Measurements from ENCODE around the gene IL1RAPL1.
"Not testable (repeated sequence)": the region's sequence is repeated elsewhere in the genome, so short reads cannot be mapped to it uniquely, and the experiment has no call there.

IL1RAPL1 gene

DNA sequence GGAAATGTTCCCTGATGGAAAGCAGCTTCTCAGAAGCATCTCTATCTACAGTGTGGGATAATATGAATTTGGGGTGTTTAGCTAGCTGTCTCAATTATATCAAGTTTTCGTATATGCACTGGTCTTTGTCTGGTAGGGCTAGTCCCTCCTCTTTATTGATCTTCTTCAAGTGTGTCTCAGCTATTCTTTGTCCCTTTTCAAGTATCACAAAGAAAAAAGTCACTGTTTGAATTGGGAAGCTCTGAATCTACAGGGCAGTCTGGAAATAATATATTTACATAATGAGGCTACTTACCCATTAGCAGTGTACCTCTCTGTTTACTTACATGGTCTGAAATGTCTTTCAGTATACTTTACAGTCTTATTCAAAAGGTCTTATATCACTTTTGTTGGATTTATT lies 526.0 kb downstream of the IL1RAPL1 start:
- no peak overlapping the region for H3K27ac ChIP-seq (ENCODE audit: low read depth, low read length)
- H3K4me2 ChIP-seq (ENCODE audit: low read depth, low read length, poor library complexity, severe bottlenecking) = no peak overlapping the region
- TF ChIP-seq, protein P1, sequence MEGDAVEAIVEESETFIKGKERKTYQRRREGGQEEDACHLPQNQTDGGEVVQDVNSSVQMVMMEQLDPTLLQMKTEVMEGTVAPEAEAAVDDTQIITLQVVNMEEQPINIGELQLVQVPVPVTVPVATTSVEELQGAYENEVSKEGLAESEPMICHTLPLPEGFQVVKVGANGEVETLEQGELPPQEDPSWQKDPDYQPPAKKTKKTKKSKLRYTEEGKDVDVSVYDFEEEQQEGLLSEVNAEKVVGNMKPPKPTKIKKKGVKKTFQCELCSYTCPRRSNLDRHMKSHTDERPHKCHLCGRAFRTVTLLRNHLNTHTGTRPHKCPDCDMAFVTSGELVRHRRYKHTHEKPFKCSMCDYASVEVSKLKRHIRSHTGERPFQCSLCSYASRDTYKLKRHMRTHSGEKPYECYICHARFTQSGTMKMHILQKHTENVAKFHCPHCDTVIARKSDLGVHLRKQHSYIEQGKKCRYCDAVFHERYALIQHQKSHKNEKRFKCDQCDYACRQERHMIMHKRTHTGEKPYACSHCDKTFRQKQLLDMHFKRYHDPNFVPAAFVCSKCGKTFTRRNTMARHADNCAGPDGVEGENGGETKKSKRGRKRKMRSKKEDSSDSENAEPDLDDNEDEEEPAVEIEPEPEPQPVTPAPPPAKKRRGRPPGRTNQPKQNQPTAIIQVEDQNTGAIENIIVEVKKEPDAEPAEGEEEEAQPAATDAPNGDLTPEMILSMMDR (IDR thresholded peaks at IDR 0.05; ENCODE audit: insufficient read depth, low read length, poor library complexity, severe bottlenecking) = no peak
- TF ChIP-seq EZH2phosphoT487 (conservative IDR thresholded peaks at IDR 0.05; ENCODE audit: low read length) = no peak
- no peaks in the 10 kb centered on the region for H3K79me2 ChIP-seq (ENCODE audit: insufficient read depth, low read length)
- no peak overlapping the region for H3K9ac ChIP-seq (ENCODE audit: low read length)
- H2AFZ ChIP-seq (ENCODE audit: low read depth, low read length, severe bottlenecking) = no peak overlapping the region
- no peaks in the 10 kb centered on the region for H4K20me1 ChIP-seq (ENCODE audit: low read depth, low read length)
- no peak overlapping the region for H3K4me3 ChIP-seq (ENCODE audit: insufficient read depth, low read length, poor library complexity, severe bottlenecking)
- no peaks in the 10 kb centered on the region for H3K36me3 ChIP-seq (ENCODE audit: low read length)
- no peaks in the 10 kb centered on the region for H3K27me3 ChIP-seq (ENCODE audit: low read length)
- H3K9me3 ChIP-seq (ENCODE audit: insufficient read depth, low read length) = no peaks in the 10 kb centered on the region
- no peaks in the 10 kb centered on the region for H3K9me2 ChIP-seq (replicated peaks; ENCODE audit: insufficient read depth, low read length)
- no peaks in the 10 kb centered on the region for H3F3A ChIP-seq (ENCODE audit: insufficient read depth)

DNA sequence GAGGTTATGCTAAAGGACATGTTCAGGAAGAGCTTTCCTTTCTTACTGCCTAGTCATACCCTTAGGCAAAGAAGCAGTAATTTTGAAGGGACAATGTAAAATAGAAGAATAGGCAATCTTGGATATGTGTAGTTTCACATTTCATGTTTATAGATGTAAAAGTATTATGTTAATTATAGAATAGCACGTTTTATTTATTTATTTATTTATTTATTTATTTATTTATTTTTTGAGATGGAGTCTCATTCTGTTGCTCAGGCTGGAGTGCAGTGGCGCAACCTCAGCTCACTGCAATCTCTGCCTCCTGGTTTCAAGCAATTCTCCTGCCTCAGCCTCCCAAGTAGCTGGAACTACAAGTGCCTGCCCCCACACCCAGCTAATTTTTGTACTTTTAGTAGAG lies 535.6 kb downstream of the IL1RAPL1 start:
- H3K4me2 ChIP-seq (ENCODE audit: low read depth, low read length, poor library complexity, severe bottlenecking); H3K9me3 ChIP-seq (ENCODE audit: insufficient read depth, low read length); H3F3A ChIP-seq (ENCODE audit: insufficient read depth); H3K36me3 ChIP-seq (ENCODE audit: low read length); H3K9ac ChIP-seq (ENCODE audit: low read length); H2AFZ ChIP-seq (ENCODE audit: low read depth, low read length, severe bottlenecking); H3K27ac ChIP-seq (ENCODE audit: low read depth, low read length); H3K79me2 ChIP-seq (ENCODE audit: insufficient read depth, low read length); H3K9me2 ChIP-seq (replicated peaks; ENCODE audit: insufficient read depth, low read length); H4K20me1 ChIP-seq (ENCODE audit: low read depth, low read length); H3K4me3 ChIP-seq (ENCODE audit: insufficient read depth, low read length, poor library complexity, severe bottlenecking); H3K27me3 ChIP-seq (ENCODE audit: low read length): not testable (repeated sequence)

DNA sequence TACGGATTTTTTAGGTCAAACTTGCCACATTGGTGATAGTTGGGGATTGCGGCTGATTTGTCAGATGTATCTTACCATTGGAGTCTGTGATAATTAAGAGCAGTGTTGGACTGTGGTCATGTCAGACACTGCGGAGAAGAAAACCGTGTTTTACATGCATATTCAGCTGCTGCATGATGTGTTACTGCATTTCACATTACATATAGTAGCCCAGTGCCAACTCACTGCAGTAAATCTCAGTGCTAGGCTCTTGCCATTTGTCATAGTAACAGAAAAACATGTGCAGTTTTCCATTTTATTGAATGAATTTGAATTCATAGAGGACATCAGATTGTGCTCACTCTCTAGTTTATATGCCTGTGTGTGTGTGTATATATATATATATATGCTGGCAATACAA lies 543.7 kb downstream of the IL1RAPL1 start:
- no peaks in the 10 kb centered on the region for H3K79me2 ChIP-seq (ENCODE audit: insufficient read depth, low read length)
- H3K9me2 ChIP-seq (replicated peaks; ENCODE audit: insufficient read depth, low read length) = no peaks in the 10 kb centered on the region
- no peaks in the 10 kb centered on the region for H3K9me3 ChIP-seq (ENCODE audit: insufficient read depth, low read length)
- H2AFZ ChIP-seq (ENCODE audit: low read depth, low read length, severe bottlenecking) = no peak overlapping the region
- H3K4me2 ChIP-seq (ENCODE audit: low read depth, low read length, poor library complexity, severe bottlenecking) = no peak overlapping the region
- no peak overlapping the region for H3K9ac ChIP-seq (ENCODE audit: low read length)
- no peak overlapping the region for H3K27ac ChIP-seq (ENCODE audit: low read depth, low read length)
- TF ChIP-seq EZH2phosphoT487 (conservative IDR thresholded peaks at IDR 0.05; ENCODE audit: low read length) = no peak
- TF ChIP-seq, protein P1 (IDR thresholded peaks at IDR 0.05; ENCODE audit: insufficient read depth, low read length, poor library complexity, severe bottlenecking) = no peak
- H4K20me1 ChIP-seq (ENCODE audit: low read depth, low read length) = no peaks in the 10 kb centered on the region
- H3F3A ChIP-seq (ENCODE audit: insufficient read depth) = no peaks in the 10 kb centered on the region
- H3K36me3 ChIP-seq (ENCODE audit: low read length) = no peaks in the 10 kb centered on the region
- no peaks in the 10 kb centered on the region for H3K27me3 ChIP-seq (ENCODE audit: low read length)
- no peak overlapping the region for H3K4me3 ChIP-seq (ENCODE audit: insufficient read depth, low read length, poor library complexity, severe bottlenecking)

DNA sequence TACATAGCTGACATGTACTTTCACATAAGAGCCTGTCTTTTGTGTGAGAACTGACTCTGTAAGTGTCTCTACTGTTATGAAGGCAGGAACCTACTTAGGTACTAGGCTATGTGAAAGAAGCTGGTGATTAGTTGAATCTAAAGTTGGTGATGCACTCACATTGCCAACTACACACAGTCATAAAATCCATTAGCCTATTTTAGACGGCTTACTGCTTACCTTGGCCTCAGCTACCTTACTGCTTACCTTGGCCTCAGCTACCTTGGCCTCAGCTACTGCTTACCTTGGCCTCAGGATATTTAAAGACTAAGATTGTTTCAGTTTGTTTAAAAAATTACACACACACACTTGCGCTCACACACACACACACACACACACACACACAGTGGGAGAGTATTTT lies 549.7 kb downstream of the IL1RAPL1 start:
- Histone ChIP-seq H2AFZ (ENCODE audit: low read depth, low read length, severe bottlenecking) (no peak overlapping the region), H4K20me1 (ENCODE audit: low read depth, low read length) (no peaks in the 10 kb centered on the region), H3K27me3 (ENCODE audit: low read length) (no peaks in the 10 kb centered on the region), H3K4me2 (ENCODE audit: low read depth, low read length, poor library complexity, severe bottlenecking) (no peak overlapping the region), H3K4me3 (ENCODE audit: insufficient read depth, low read length, poor library complexity, severe bottlenecking) (no peak overlapping the region), H3K27ac (ENCODE audit: low read depth, low read length) (no peak overlapping the region), H3K9me3 (ENCODE audit: insufficient read depth, low read length) (no peaks in the 10 kb centered on the region), H3K9me2 (replicated peaks; ENCODE audit: insufficient read depth, low read length) (no peaks in the 10 kb centered on the region), H3K36me3 (ENCODE audit: low read length) (no peaks in the 10 kb centered on the region), H3F3A (ENCODE audit: insufficient read depth) (no peaks in the 10 kb centered on the region), H3K9ac (ENCODE audit: low read length) (no peak overlapping the region), H3K79me2 (ENCODE audit: insufficient read depth, low read length) (no peaks in the 10 kb centered on the region)
- TF ChIP-seq, protein P1 (IDR thresholded peaks at IDR 0.05; ENCODE audit: insufficient read depth, low read length, poor library complexity, severe bottlenecking) = no peak
- TF ChIP-seq EZH2phosphoT487 (conservative IDR thresholded peaks at IDR 0.05; ENCODE audit: low read length) = no peak
